ENCODE results near the gene RAB3D.

- TF ChIP-seq EZH2 (IDR thresholded peaks at IDR 0.05; ENCODE audit: insufficient read depth, poor library complexity, severe bottlenecking) (no peak), EZH2phosphoT487 (IDR thresholded peaks at IDR 0.05; ENCODE audit: insufficient read depth, low read depth) (no peak)
These were observed 1.3 kb downstream of the RAB3D start for GRCh38 chr19:11338121-11338520.
